ENCODE results near the gene CSTPP1.

GRCh38 chr11:47183969-47184368, 247.4 kb downstream of the CSTPP1 start:
- TF ChIP-seq CTCF (IDR thresholded peaks at IDR 0.05; ENCODE audit: insufficient read depth, low read depth, low read length) (no peak), EZH2 (IDR thresholded peaks at IDR 0.05; ENCODE audit: insufficient read depth, low read length) (no peak)
